ENCODE measurements around the gene LHFPL6. TPM values are rescaled to one million over a fixed set of nuclear protein-coding genes. Genes with fewer than 3 reads are reported as not detected.

Gene LHFPL6
- total RNA-seq, 3 donors from 2014 or later, result 54.2 to 99.6 (median 91.7) TPM

GRCh38 chr13:39612023-39612637 is 9.1 kb upstream of the LHFPL6 start:
- intact Hi-C loops (cut with DNase I; ENCODE audit: low total_unique reads), result loop anchor here (2.0 kb wide), 1 partner anchor 37 kb away; no protein-coding TSS in a partner anchor
- Histone ChIP-seq H3K9me3 (no peaks in the 10 kb centered on the region), H3K36me3 (no peaks in the 10 kb centered on the region), H3K4me1 (no peaks in the 10 kb centered on the region), H3K27ac (no peak overlapping the region), H3K27me3 (no peaks in the 10 kb centered on the region), H3K4me3 (no peak overlapping the region)
- no peak for TF ChIP-seq POLR2A (IDR thresholded peaks at IDR 0.05)
- no peak for TF ChIP-seq POLR2AphosphoS5 (IDR thresholded peaks at IDR 0.05)
- TF ChIP-seq CTCF (IDR thresholded peaks at IDR 0.05), result peak; percentile 82 to 96 (median 90)
- peak in 1 of 2 donors; percentile 53 for DNase-seq (ENCODE audit: low spot score in 2 of 2)

DNA sequence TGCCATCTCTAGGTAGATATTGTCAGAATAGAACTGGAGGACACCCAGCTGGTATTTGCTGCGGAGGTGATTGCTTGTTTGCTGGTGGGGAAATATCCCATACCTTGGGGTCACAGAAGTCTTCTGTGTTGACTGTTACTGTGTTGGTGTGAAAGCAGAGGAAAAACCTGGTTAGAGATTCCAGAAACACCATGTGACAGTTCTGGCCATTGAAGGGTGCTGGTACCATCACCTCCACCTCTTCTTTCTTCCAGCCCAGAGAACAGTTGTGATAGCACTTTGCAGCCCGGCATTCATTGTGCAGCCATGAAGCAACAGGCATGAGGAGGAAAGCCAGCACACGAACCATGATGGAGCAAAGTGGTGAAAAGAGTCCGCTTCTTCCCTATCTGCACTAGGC is 4.9 kb upstream of the LHFPL6 start:
- no peaks in the 10 kb centered on the region for H3K27me3 ChIP-seq
- no peak for DNase-seq (ENCODE audit: low spot score in 2 of 2)
- no peak overlapping the region for H3K4me3 ChIP-seq
- H3K27ac ChIP-seq, result no peak overlapping the region
- no peaks in the 10 kb centered on the region for H3K9me3 ChIP-seq
- no peaks in the 10 kb centered on the region for H3K4me1 ChIP-seq
- H3K36me3 ChIP-seq, result no peaks in the 10 kb centered on the region
- intact Hi-C loops (cut with DNase I; ENCODE audit: low total_unique reads), result loop anchor here (2.0 kb wide), 1 partner anchor 35 kb away; no protein-coding TSS in a partner anchor
- no peak for TF ChIP-seq POLR2AphosphoS5 (IDR thresholded peaks at IDR 0.05)
- no peak for TF ChIP-seq CTCF (IDR thresholded peaks at IDR 0.05)
- TF ChIP-seq POLR2A (IDR thresholded peaks at IDR 0.05), result no peak

DNA sequence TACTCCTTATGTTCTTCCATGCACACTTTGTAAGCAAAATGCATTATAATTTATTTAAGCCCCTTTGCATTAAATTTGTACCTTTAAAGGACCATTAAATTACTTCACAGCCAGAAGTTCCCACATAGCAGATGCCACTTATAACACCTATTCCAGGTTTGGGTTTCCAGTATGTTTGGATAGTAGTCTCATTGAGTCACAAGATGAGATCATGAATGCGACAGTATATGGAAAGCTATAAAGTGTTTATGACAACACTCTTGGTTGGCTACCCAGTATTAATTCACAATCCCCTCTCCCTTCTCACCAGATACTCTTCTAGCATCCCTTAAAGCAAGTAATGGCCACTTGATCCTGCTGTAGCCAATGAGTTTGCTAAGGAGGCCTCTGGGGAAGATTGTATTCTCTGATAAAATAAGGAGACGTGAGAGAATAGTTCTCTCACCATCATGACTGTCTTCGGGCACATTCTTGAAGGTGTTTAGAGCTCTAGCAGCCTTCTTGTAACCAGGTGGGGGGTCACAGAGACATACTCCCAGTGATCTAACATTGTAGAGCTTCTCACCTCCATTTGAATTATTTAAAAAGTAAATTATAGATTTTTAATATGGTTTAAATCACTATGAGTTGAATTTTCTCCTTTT is 2.8 kb upstream of the LHFPL6 start:
- Histone ChIP-seq H3K4me3 (no peak overlapping the region), H3K9me3 (no peaks in the 10 kb centered on the region), H3K27me3 (no peaks in the 10 kb centered on the region), H3K27ac (no peak overlapping the region), H3K4me1 (no peaks in the 10 kb centered on the region), H3K36me3 (no peaks in the 10 kb centered on the region)
- TF ChIP-seq POLR2A (IDR thresholded peaks at IDR 0.05) (no peak), CTCF (IDR thresholded peaks at IDR 0.05) (no peak), POLR2AphosphoS5 (IDR thresholded peaks at IDR 0.05) (no peak)
- DNase-seq (ENCODE audit: low spot score in 2 of 2), result no peak
- intact Hi-C loops (cut with DNase I; ENCODE audit: low total_unique reads), result loop anchor here (2.0 kb wide), 1 partner anchor 33 kb away; no protein-coding TSS in a partner anchor

DNA sequence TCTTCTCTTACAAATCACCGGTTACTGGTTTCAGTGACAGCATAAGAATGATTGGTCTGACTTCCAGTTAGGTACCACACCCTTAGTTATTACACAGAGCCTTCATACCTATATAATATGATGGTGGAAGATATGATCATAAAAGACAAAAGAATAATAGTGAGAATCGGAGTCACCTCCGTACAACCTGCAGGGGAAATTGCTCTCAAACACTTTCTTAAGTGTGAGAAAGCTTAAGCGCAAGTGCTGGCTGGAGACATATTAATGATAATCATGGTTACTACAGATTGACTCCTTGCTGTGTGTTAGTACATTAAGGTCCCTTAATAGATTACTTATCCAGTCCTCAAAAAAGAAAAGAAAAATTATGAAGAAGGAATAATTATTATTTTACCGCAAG is 1.8 kb upstream of the LHFPL6 start:
- Histone ChIP-seq H3K4me3 (no peak overlapping the region), H3K4me1 (no peaks in the 10 kb centered on the region), H3K9me3 (no peaks in the 10 kb centered on the region), H3K27ac (no peak overlapping the region), H3K36me3 (no peaks in the 10 kb centered on the region), H3K27me3 (no peaks in the 10 kb centered on the region)
- TF ChIP-seq POLR2A (IDR thresholded peaks at IDR 0.05) (no peak), POLR2AphosphoS5 (IDR thresholded peaks at IDR 0.05) (no peak), CTCF (IDR thresholded peaks at IDR 0.05) (no peak)
- DNase-seq (ENCODE audit: low spot score in 2 of 2), result no peak
- intact Hi-C loops (cut with DNase I; ENCODE audit: low total_unique reads), result no loop called here

- no peaks in the 10 kb centered on the region for H3K4me1 ChIP-seq
- no peaks in the 10 kb centered on the region for H3K9me3 ChIP-seq
- TF ChIP-seq POLR2A (IDR thresholded peaks at IDR 0.05), result no peak
- no peak for TF ChIP-seq POLR2AphosphoS5 (IDR thresholded peaks at IDR 0.05)
- no peak for TF ChIP-seq CTCF (IDR thresholded peaks at IDR 0.05)
- no peaks in the 10 kb centered on the region for H3K27me3 ChIP-seq
- H3K4me3 ChIP-seq, result peak overlapping the region; percentile 70 to 97 (median 83)
- no peak for DNase-seq (ENCODE audit: low spot score in 2 of 2)
- no peaks in the 10 kb centered on the region for H3K36me3 ChIP-seq
- peak overlapping the region; percentile 87 to 96 for H3K27ac ChIP-seq
- intact Hi-C loops (cut with DNase I; ENCODE audit: low total_unique reads), result no loop called here
Measured at GRCh38 chr13:39603424-39603947, 493 bp upstream of the LHFPL6 start.
